Stomach (tissue), 9 donors: ENCODE data around the gene ACSF3. TPM values are rescaled to one million over a fixed set of nuclear protein-coding genes. Genes with fewer than 3 reads are reported as not detected.

Source experiments
- DNase-seq, 2 donors: peaks; one replicate each; pipeline versions ENCODE4 v3.0.0 to v3.0.0-alpha.2; 2013 to 2019
- H3K27ac ChIP-seq, 5 donors: fragments of 200-600 bp in 4 of 5; sonication (generic) in 4 of 5; one replicate each; pipeline ENCODE4 v1.5.1; 2013 to 2019; ENCODE audit warnings: mild to moderate bottlenecking in 1 of 5, moderate library complexity in 1 of 5
- H3K27me3 ChIP-seq, 3 donors: fragments of 200-600 bp; sonication (generic); one replicate each; pipeline ENCODE4 v1.5.1; 2017 to 2019; ENCODE audit warnings: mixed run types in 1 of 3
- H3K36me3 ChIP-seq, 4 donors: fragments of 200-600 bp; sonication (generic); 1 replicate in 3 of 4; 2 replicates in 1 of 4; pipeline ENCODE4 v1.5.1; 2016 to 2019
- H3K4me1 ChIP-seq, 4 donors: fragments of 200-600 bp; sonication (generic); one replicate each; pipeline ENCODE4 v1.5.1; 2016 to 2019
- H3K4me3 ChIP-seq, 4 donors: fragments of 200-600 bp; sonication (generic) in 3 of 4; one replicate each; pipeline ENCODE4 v1.5.1; 2016 to 2019; ENCODE audit warnings: mild to moderate bottlenecking in 1 of 4
- H3K9me3 ChIP-seq, 4 donors: fragments of 200-600 bp; sonication (generic); one replicate each; pipeline ENCODE4 v1.5.1; 2016 to 2019
- CTCF ChIP-seq, 7 experiments: fragments of 450-650 bp in 4 of 7; fragments of 200-600 bp in 3 of 7; sonication (generic) in 3 of 7; IDR thresholded peaks; one replicate each; pipeline ENCODE4 v1.5.1; 2016 to 2019; ENCODE audit warnings: antibody characterized with exemption in 7 of 7, control low read depth in 2 of 7, mild to moderate bottlenecking in 1 of 7
- EP300 ChIP-seq: sonication (generic); formaldehyde crosslinking; IDR thresholded peaks from one replicate; pipeline ENCODE4 v1.6.1; 2017; ENCODE audit warnings: antibody characterized with exemption
- POLR2A ChIP-seq, 4 donors: fragments of 450-650 bp; IDR thresholded peaks; one replicate each; pipeline ENCODE4 v1.6.1; 2016; ENCODE audit warnings: antibody characterized with exemption in 4 of 4, control low read depth in 2 of 4, mild to moderate bottlenecking in 1 of 4, moderate library complexity in 1 of 4
- POLR2AphosphoS5 ChIP-seq, 3 donors: sonication (generic); formaldehyde crosslinking; IDR thresholded peaks; one replicate each; pipeline ENCODE4 v1.6.1; 2016; ENCODE audit warnings: antibody characterized with exemption in 3 of 3
- WGBS, 5 donors: extraction: QIAGEN DNeasy Blood & Tissue Kit in 3 of 5; methylation state at CpG; one replicate each; pipeline versions ENCODE4 v1.1.5 to v1.1.7; 2013 to 2018; 5-methylcytosine and 5-hydroxymethylcytosine counted together
- intact Hi-C: fragments of 100-400 bp; cut with DNase I; formaldehyde crosslinking; loops from one replicate; pipeline ENCODE4 v1.15.1; 2023; ENCODE audit warnings: low total_unique reads
- polyA plus RNA-seq, 3 donors: library from polyadenylated mRNA; stranded (reverse); fragments of 200-250 nt; gene quantifications; one replicate each; pipeline ENCODE4 v1.2.3, GENCODE V29; 2013
- total RNA-seq, 5 donors: library from RNA; depleted of rRNA; stranded (reverse); fragments of >200 nt; gene quantifications; one replicate each; pipeline versions ENCODE4 v1.1.0 to v1.2.3, GENCODE V29; 2014 to 2016
- donor health status: healthy with polysubstance abuse.
- donor health status: Bipolar disorder and iron deficiency.
- donor health status: healthy.

The ACSF3 gene
- total and polyA plus RNA-seq, 8 donors = 16.9 to 265 (median 30.7) TPM

DNA sequence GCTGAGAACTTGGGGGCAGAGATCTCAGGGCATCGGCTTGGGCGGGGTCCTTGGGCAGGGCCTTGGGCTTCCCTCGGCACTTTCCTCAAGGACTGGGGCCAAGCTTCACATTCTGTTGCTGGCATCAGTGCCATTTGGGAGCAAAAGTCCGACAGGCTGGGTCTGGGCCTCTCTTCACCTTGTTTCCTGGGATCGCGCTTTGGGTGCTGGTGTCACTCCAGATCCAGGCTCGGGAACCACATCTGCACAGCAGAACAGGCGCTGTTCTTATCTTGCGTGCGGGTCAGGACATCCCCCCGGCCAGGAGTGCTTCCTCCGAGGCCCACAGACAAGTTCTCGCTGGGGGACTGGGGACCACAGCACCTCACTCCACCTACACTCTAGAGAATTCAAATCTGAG lies 46.7 kb downstream of the ACSF3 start:
- DNase-seq = no peak
- Histone ChIP-seq H3K27me3 (no peaks in the 10 kb centered on the region), H3K36me3 (peaks cover 45 to 99% (median 95%) of the 10 kb centered on the region in 4 donors), H3K27ac (no peak overlapping the region), H3K9me3 (no peaks in the 10 kb centered on the region), H3K4me1 (no peaks in the 10 kb centered on the region), H3K4me3 (no peak overlapping the region)
- intact Hi-C loops = no loop called here
- WGBS, 5 donors = 83 to 95% (median 90%) methylated on average over 9 to 13 of the region's 13 CpGs
- TF ChIP-seq CTCF (IDR thresholded peaks at IDR 0.05) = no peak
- TF ChIP-seq EP300 = no peak

DNA sequence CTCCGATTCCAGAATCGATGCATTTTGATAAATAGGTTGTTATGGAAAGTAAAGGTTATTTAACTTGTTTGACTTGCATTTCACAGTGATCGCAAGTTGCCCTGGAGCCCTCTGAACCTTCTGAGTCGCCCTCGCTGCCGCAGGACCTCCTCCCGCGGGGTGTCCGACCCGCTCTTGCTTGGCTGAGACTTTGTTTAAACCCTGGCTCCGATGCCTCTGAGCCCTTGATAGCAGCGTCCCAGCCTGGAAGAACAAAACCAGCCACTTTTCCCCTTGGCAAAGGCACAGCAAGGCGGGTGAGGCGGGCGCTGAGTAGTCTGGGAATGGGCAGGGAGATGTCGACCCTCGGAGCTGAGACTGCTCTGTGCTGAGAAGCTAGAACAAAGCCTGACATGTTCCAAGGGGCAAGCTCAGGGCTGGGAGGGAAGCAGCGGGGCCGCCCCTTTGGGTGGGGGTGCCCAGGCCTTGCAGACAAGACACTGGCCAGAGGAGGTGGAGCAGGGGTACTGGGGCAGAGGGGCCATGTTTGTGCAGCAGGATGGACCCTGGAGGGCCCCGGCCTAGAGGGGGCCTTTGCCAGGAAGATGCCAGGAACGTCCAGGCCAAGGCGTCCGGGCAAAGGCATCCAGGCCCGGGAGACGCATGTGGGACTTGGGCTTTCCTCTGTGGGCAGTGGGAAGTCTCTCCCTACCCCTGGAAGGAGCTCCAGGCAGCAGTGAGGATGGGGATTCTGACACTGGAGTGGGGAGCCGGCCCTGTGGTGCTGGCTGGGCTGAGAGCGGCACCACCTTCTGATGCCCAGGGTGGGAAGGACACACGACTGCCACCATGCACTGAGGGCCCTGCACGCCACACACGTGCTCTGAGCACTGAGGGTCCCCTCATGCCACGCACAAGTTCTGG lies 47.6 kb downstream of the ACSF3 start:
- DNase-seq = no peak
- Histone ChIP-seq H3K27me3 (no peaks in the 10 kb centered on the region), H3K27ac (no peak overlapping the region)

GRCh38 chr16:89141884-89142267 lies 48.2 kb downstream of the ACSF3 start:
- TF ChIP-seq CTCF (IDR thresholded peaks at IDR 0.05) (no peak), POLR2AphosphoS5 (IDR thresholded peaks at IDR 0.05) (no peak), EP300 (no peak), POLR2A (IDR thresholded peaks at IDR 0.05) (no peak)

More for the DNA sequence above, 47.6 kb downstream of the ACSF3 start:
- H3K4me1 ChIP-seq = no peaks in the 10 kb centered on the region
- H3K4me3 ChIP-seq = no peak overlapping the region
- H3K36me3 ChIP-seq = peaks cover 52 to 99% (median 95%) of the 10 kb centered on the region in 4 donors
- no peak for TF ChIP-seq CTCF (IDR thresholded peaks at IDR 0.05)
- no peak for TF ChIP-seq POLR2A (IDR thresholded peaks at IDR 0.05)
- TF ChIP-seq POLR2AphosphoS5 (IDR thresholded peaks at IDR 0.05) = no peak
- TF ChIP-seq EP300 = no peak
- 91 to 93% (median 92%) methylated on average over 19 to 31 of the region's 31 CpGs for WGBS, 5 donors
- H3K9me3 ChIP-seq = no peaks in the 10 kb centered on the region
- intact Hi-C loops = no loop called here

GRCh38 chr16:89142474-89143195 lies 49.0 kb downstream of the ACSF3 start:
- Histone ChIP-seq H3K4me1 (no peaks in the 10 kb centered on the region), H3K9me3 (no peaks in the 10 kb centered on the region), H3K36me3 (peaks cover 46 to 97% (median 91%) of the 10 kb centered on the region in 4 donors), H3K4me3 (no peak overlapping the region), H3K27ac (no peak overlapping the region), H3K27me3 (no peaks in the 10 kb centered on the region)
- no peak for DNase-seq
- 91 to 94% (median 92%) methylated on average over 13 of the region's 13 CpGs for WGBS, 5 donors
- TF ChIP-seq EP300 = no peak
- no peak for TF ChIP-seq POLR2AphosphoS5 (IDR thresholded peaks at IDR 0.05)
- no peak for TF ChIP-seq POLR2A (IDR thresholded peaks at IDR 0.05)
- intact Hi-C loops = no loop called here

More at GRCh38 chr16:89141884-89142267, 48.2 kb downstream of the ACSF3 start:
- DNase-seq = no peak
- no peaks in the 10 kb centered on the region for H3K27me3 ChIP-seq
- no peak overlapping the region for H3K27ac ChIP-seq
- intact Hi-C loops = no loop called here
- 95 to 97% (median 96%) methylated on average over 7 to 13 of the region's 13 CpGs for WGBS, 5 donors
- H3K4me1 ChIP-seq = no peaks in the 10 kb centered on the region
- peaks cover 47 to 99% (median 95%) of the 10 kb centered on the region in 4 donors for H3K36me3 ChIP-seq
- no peaks in the 10 kb centered on the region for H3K9me3 ChIP-seq
- no peak overlapping the region for H3K4me3 ChIP-seq
